ACHN (cell line): ENCODE data around the gene FOXP4.
A peak's percentile ranks its signal among the peaks of the same experiment; 100 is the strongest.

Source experiments
- DNase-seq: peaks from one replicate; pipeline ENCODE4 v3.0.0-alpha.2; 2015
- in situ Hi-C: cut with HindIII; loops from 2 replicates; pipeline ENCODE4 v1.10.0; 2017; ENCODE audit warnings: low sequenced_read_pairs, low pct_ligation_motif_present, low pct_unique_long_range_greater_than_20kb

FOXP4 gene

GRCh38 chr6:41577356-41578216 is 31.4 kb downstream of the FOXP4 start:
- in situ Hi-C loops, result no loop called here
- DNase-seq, result no peak

- no peak for DNase-seq
- in situ Hi-C loops, result no loop called here
Observed at GRCh38 chr6:41578217-41579087, 32.3 kb downstream of the FOXP4 start.

GRCh38 chr6:41579088-41579610 is 33.0 kb downstream of the FOXP4 start:
- in situ Hi-C loops, result no loop called here
- no peak for DNase-seq

GRCh38 chr6:41580690-41581089 is 34.5 kb downstream of the FOXP4 start:
- in situ Hi-C loops, result no loop called here

GRCh38 chr6:41581381-41581991 is 35.3 kb downstream of the FOXP4 start:
- DNase-seq, result peak; percentile 94

More at GRCh38 chr6:41580690-41581089, 34.5 kb downstream of the FOXP4 start:
- no peak for DNase-seq

GRCh38 chr6:41582540-41582939 is 36.4 kb downstream of the FOXP4 start:
- in situ Hi-C loops, result no loop called here
- no peak for DNase-seq

More at GRCh38 chr6:41581381-41581991, 35.3 kb downstream of the FOXP4 start:
- in situ Hi-C loops, result no loop called here

- DNase-seq, result no peak
- in situ Hi-C loops, result no loop called here
Observed at GRCh38 chr6:41583565-41583964, 37.4 kb downstream of the FOXP4 start.

GRCh38 chr6:41584205-41584604 is 38.0 kb downstream of the FOXP4 start:
- in situ Hi-C loops, result no loop called here
- DNase-seq, result no peak

- DNase-seq, result no peak
- in situ Hi-C loops, result no loop called here
Observed at GRCh38 chr6:41584668-41585205, 38.6 kb downstream of the FOXP4 start.

- DNase-seq, result no peak
- in situ Hi-C loops, result no loop called here
Observed at GRCh38 chr6:41585605-41586004, 39.4 kb downstream of the FOXP4 start.

- in situ Hi-C loops, result no loop called here
- DNase-seq, result no peak
Observed at GRCh38 chr6:41586252-41587007, 40.2 kb downstream of the FOXP4 start.

GRCh38 chr6:41587131-41587879 is 41.1 kb downstream of the FOXP4 start:
- in situ Hi-C loops, result no loop called here
- DNase-seq, result no peak

- in situ Hi-C loops, result no loop called here
- no peak for DNase-seq
Observed at GRCh38 chr6:41588111-41588510, 41.9 kb downstream of the FOXP4 start.

- DNase-seq, result no peak
- in situ Hi-C loops, result no loop called here
Observed at GRCh38 chr6:41589223-41589622, 43.0 kb downstream of the FOXP4 start.

GRCh38 chr6:41589636-41590622 is 43.7 kb downstream of the FOXP4 start:
- DNase-seq, result no peak
- in situ Hi-C loops, result no loop called here

- DNase-seq, result no peak
- in situ Hi-C loops, result no loop called here
Observed at GRCh38 chr6:41591122-41591521, 44.9 kb downstream of the FOXP4 start.
